ENCODE data around the gene DNAJB6.

GRCh38 chr7:157423348-157423747 lies 86.5 kb downstream of the DNAJB6 start:
- TF ChIP-seq CTCF (IDR thresholded peaks at IDR 0.05) (no peak), POLR2AphosphoS5 (IDR thresholded peaks at IDR 0.05) (no peak), EP300 (IDR thresholded peaks at IDR 0.05) (no peak), POLR2A (IDR thresholded peaks at IDR 0.05) (no peak)

All from stomach (tissue), 4 donors.